ENCODE data around the gene HIVEP1.

The HIVEP1 gene

DNA sequence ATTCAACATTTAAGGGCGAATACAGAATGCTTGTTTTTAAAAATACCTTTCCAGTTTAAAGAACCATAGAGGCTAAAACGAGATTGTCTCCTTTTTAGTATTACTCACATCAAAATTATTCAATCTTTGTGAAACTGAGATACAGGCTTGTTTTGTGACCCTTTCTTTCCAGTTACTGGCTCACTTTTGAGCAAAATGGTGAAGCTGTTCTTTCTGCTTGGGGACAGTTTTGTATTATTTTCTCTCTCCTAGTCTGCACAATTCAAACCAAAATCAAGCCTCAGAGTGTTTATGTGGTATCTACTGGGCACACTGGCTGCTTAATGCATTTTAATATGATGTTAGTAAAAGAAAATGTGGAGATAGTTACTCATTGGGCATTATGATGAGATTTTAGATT is 36.5 kb downstream of the HIVEP1 start:
- DNase-seq (ENCODE audit: low read depth, low spot score), result no peak

- DNase-seq (ENCODE audit: low read depth, low spot score), result no peak
Measured at GRCh38 chr6:12049165-12049564, 37.1 kb downstream of the HIVEP1 start.

- peak; percentile 46 for DNase-seq (ENCODE audit: low read depth, low spot score)
Measured at GRCh38 chr6:12051861-12052368, 39.8 kb downstream of the HIVEP1 start.

DNA sequence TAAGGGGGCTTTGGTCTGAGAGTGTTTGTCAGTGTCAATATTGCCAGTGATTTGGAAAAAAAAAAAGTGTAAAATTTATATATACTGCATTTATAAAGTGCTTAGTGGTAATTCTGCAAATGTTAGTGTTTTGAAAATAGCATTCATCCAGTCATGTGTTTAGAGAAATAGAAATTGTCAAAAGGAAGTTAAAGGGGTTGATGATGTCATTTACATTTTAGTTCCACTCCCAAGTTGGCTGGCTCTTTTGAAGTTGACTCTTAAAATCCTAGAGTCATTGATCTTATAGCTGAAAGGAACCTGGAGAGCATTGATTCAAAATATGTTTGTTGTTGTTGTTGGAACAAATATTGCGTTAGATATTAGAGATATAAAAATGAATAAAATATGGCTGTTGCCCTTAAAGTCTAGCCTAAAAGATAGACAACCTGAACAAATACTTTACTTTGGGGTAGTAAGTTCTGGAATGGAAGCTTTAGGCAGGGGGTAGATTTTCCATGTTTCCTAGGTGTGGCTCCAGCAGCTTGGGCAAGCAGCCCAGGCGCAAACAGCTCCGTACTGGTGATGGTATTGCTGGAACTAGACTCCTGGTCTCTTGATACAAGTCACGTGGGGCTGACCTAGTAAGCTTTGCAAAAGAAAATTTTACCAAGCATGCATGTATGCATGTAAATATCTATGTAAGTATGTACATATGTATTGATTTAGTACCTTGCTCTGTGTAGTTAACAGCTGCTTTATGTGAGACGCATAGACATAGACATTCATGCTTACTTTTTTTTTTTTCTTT is 46.3 kb downstream of the HIVEP1 start:
- no peak for DNase-seq (ENCODE audit: low read depth, low spot score)

- DNase-seq (ENCODE audit: low read depth, low spot score), result peak; percentile 85
Measured at GRCh38 chr6:12060780-12061609, 48.9 kb downstream of the HIVEP1 start.

DNA sequence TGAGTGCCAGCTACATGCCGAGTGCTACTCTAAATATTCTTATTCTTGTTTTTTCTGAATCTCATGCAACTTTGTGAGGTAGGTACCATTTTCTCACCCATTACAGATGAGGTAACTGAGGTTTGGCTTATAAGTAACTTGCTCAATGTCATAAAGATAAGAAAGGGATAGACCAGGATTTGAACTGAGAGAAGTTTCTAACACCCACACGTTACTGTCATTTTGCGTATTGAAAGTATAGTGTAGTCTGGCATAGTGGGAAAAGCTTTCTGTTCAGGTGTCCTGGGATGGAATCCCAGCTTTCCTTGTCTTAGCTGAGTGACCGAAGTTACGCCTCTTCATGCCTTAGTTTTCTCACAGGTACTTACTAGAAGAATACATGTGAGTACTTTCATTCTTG is 50.5 kb downstream of the HIVEP1 start:
- DNase-seq (ENCODE audit: low read depth, low spot score), result no peak

DNA sequence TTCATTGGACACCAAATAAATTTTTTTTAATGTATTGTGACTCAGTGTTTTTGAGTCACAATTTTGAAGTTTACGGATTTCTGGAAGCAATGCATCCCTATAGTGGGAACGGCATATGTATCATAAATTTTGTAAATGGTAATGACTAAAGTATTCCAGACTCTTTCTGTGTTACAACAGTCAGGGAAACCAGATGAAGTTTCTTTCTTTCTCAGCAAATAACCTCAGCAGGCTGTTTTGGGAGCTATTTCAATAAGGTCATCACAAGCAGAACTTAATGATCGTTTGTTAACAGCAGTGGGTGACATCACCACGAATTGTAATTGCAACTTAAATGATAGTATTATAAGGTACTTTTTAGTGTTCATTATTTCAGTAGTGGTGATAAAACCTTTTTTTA is 52.0 kb downstream of the HIVEP1 start:
- no peak for DNase-seq (ENCODE audit: low read depth, low spot score)

GRCh38 chr6:12064538-12065071 is 52.5 kb downstream of the HIVEP1 start:
- DNase-seq (ENCODE audit: low read depth, low spot score), result no peak

DNA sequence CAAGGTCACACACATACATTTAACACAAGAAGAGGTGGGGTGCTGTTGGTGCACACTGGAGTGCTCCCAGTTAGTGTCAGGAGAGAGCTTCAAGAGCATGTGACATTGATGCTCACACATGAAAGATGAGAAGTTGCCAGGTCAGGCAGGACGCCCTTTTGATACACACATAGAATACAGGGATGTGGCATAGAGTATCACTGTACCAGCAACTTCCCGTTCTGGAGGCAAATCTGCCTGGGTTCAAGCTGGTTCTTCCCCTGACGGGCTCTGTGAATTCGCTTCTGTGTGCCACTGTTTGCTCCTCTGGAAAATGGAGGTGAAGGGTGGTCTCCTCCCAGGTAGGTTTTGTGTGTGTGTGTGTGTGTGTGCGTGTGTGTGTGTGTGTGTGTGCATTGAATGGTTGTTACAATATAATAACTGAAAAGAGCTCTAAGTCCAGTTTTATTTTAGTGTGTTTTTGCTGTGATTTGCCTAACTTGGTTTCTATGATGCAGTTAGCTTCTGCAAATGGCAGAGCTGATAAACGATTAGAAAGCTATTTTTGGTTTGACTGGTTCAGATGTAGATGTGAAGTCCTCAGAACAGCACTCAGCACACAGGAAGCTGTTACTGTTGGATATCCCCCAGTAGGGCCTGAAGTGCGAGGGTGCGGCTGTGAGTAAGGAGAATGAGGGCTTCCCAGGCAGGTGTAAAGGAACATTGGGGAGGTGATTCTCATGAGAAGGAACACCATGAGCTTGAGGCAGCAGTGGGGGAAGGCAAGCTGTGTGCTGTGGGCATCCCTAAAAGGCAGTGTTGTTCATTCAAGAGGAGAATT is 53.4 kb downstream of the HIVEP1 start:
- DNase-seq (ENCODE audit: low read depth, low spot score), result no peak

- DNase-seq (ENCODE audit: low read depth, low spot score), result peak; percentile 29
Measured at GRCh38 chr6:12066297-12066696, 54.2 kb downstream of the HIVEP1 start.

GRCh38 chr6:12068899-12069557 is 56.9 kb downstream of the HIVEP1 start:
- no peak for DNase-seq (ENCODE audit: low read depth, low spot score)

GRCh38 chr6:12069891-12070529 is 57.9 kb downstream of the HIVEP1 start:
- DNase-seq (ENCODE audit: low read depth, low spot score), result no peak

GRCh38 chr6:12071064-12071615 is 59.0 kb downstream of the HIVEP1 start:
- no peak for DNase-seq (ENCODE audit: low read depth, low spot score)

- DNase-seq (ENCODE audit: low read depth, low spot score), result peak; percentile 17
Measured at GRCh38 chr6:12075067-12075563, 63.0 kb downstream of the HIVEP1 start.

GRCh38 chr6:12077021-12077710 is 65.1 kb downstream of the HIVEP1 start:
- DNase-seq (ENCODE audit: low read depth, low spot score), result no peak

- no peak for DNase-seq (ENCODE audit: low read depth, low spot score)
Measured at GRCh38 chr6:12078014-12078413, 65.9 kb downstream of the HIVEP1 start.

DNA sequence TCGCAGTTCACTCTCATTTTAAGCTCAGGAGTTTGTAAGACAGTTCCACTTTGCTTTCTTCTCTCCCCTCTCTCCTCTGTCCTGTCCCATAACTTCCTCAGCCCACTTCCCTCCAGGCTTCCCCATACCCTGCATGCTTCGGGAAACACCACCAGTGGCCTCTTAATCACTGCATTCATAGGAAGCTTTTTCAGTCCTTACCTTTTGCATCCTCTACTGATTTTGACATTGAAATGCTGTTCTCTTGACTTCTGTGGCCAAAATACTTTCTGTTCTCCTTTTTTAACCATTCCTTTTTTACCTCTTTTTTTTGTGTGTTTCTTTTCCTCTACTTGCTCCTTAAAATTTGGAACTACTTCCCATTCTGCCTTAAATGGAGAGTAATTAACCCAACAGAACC is 69.7 kb downstream of the HIVEP1 start:
- DNase-seq (ENCODE audit: low read depth, low spot score), result no peak

DNA sequence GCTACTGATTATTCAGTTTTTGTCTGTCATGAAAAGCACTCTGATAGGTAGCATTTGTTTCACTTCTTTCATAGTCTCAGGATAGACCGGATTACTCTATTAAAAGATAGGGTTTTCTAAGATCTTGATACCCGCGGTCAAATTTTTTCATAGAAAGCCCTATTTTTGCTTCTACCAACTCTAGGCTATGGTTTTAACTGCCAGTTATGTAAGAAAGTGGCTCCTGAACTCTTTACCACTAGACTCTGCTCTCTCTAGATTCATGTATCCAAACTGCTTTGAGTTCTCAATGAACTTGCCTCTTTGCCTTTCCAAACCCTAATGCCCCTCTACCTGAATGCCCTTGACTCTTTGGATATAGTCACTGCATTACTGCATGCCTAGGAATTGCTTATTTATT is 70.3 kb downstream of the HIVEP1 start:
- DNase-seq (ENCODE audit: low read depth, low spot score), result no peak

- no peak for DNase-seq (ENCODE audit: low read depth, low spot score)
Measured at GRCh38 chr6:12083302-12083701, 71.2 kb downstream of the HIVEP1 start.
